ENCODE data around the gene GLIPR1. TPM values are rescaled to one million over a fixed set of nuclear protein-coding genes. Genes with fewer than 3 reads are reported as not detected.
"Not testable (repeated sequence)": the region's sequence is repeated elsewhere in the genome, so short reads cannot be mapped to it uniquely, and the experiment has no call there.

The GLIPR1 gene
- total and polyA plus RNA-seq, 7 experiments from 2014 or later = 28.2 to 132 (median 49.1) TPM

DNA sequence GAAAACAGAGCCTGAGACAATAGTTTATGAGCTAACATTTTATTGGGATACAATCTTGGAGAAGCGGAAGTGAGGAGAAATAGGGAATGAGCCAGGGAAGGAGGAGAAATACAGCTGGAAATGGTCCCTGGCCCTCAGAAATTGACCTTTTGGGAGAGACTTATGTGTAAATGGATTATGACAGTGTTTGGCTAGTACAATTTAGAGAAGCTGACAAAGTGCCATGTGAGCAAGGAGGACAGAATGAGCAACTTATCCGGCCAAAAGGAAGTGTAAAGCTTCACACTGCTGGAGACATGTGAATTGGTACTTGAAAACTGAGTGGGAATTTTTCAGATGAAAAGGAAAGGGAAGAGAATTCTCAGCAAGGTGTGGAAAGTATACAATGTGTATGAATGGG, 2.9 kb downstream of the GLIPR1 start:
- no peaks in the 10 kb centered on the region for H3K27me3 Mint-ChIP-seq
- Histone ChIP-seq H3K27ac (ENCODE audit: low read depth, low read length) (no peak overlapping the region), H3K9me3 (ENCODE audit: control insufficient read depth in 2 of 3, low read length in 3 of 3) (no peaks in the 10 kb centered on the region), H3K4me3 (ENCODE audit: low read length) (peak overlapping the region; percentile 82), H3K4me1 (ENCODE audit: control insufficient read depth in 2 of 2, insufficient read depth in 2 of 2, low read length in 2 of 2) (peaks cover 41 to 51% of the 10 kb centered on the region in 2 donors), H3K27me3 (ENCODE audit: control insufficient read depth in 2 of 2, insufficient read depth in 2 of 2, low read length in 2 of 2) (no peaks in the 10 kb centered on the region), H3K36me3 (ENCODE audit: control insufficient read depth in 2 of 3, insufficient read depth in 3 of 3, low read length in 3 of 3) (no peaks in the 10 kb centered on the region)
- ATAC-seq (no peak), DNase-seq (no peak)
- H3K9me3 Mint-ChIP-seq = no peaks in the 10 kb centered on the region
- CTCF ChIA-PET = interaction anchor here (0.8 to 3.9 kb wide), 8 partner anchors 8 to 1103 kb away, joined by 3 to 19 read pairs (median 4); partner anchors contain the start of genes GLIPR1L1 and KRR1
- peak overlapping the region; percentile 5 to 98 (median 64) for H3K4me3 Mint-ChIP-seq
- H3K36me3 Mint-ChIP-seq = peaks cover 0 to 13% (median 5%) of the 10 kb centered on the region in 5 donors
- peaks cover 59 to 80% (median 67%) of the 10 kb centered on the region in 7 donors for H3K4me1 Mint-ChIP-seq
- intact Hi-C loops (cut with micrococcal nuclease) = loop anchor here (10.0 kb wide), 2 partner anchors 1071 to 1281 kb away; partner anchors contain the start of genes ZDHHC17 (in 2 of the 2) and OSBPL8 (in 1 of the 2)
- POLR2A ChIA-PET = interaction anchor here (0.8 to 3.4 kb wide), 7 partner anchors 10 to 537 kb away, joined by 3 to 15 read pairs (median 4); partner anchors contain the start of genes GLIPR1L2 and KRR1
- H3K27ac Mint-ChIP-seq = peak overlapping the region in 7 of 9 donors; percentile 1 to 97 (median 80)

DNA sequence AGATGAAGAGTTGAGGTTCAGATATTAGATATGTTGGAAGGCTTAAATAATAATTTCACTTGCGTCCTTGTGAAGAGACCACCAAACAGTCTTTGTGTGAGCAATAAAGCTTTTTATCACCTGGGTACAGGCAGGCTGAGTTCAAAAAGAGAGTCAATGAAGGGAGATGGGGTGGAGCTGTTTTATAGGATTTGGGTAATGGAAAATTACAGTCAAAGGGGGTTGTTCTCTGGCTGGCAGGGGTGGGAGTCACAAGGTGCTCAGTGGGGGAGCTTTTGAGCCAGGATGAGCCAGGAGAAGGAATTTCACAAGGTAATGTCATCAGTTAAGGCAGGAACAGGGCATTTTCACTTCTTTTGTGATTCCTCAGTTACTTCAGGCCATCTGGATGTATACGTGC, 3.9 kb downstream of the GLIPR1 start:
- ChIA-PET POLR2A (interaction anchor here (0.5 to 3.4 kb wide), 7 partner anchors 12 to 149 kb away, joined by 3 to 15 read pairs (median 4); partner anchors contain the start of genes GLIPR1L1, GLIPR1L2 and KRR1), CTCF (interaction anchor here (0.6 to 3.9 kb wide), 15 partner anchors 17 to 1102 kb away, joined by 3 to 19 read pairs (median 4); partner anchors contain the start of genes GLIPR1L2, KRR1 and PHLDA1)
- H3K9me3 Mint-ChIP-seq; H3K9me3 ChIP-seq (ENCODE audit: control insufficient read depth in 2 of 3, low read length in 3 of 3); H3K27me3 ChIP-seq (ENCODE audit: control insufficient read depth in 2 of 2, insufficient read depth in 2 of 2, low read length in 2 of 2); H3K4me3 ChIP-seq (ENCODE audit: low read length); H3K27ac ChIP-seq (ENCODE audit: low read depth, low read length); DNase-seq; H3K36me3 ChIP-seq (ENCODE audit: control insufficient read depth in 2 of 3, insufficient read depth in 3 of 3, low read length in 3 of 3); H3K27me3 Mint-ChIP-seq; ATAC-seq: not testable (repeated sequence)
- peaks cover 2 to 13% (median 5%) of the 10 kb centered on the region in 5 donors for H3K36me3 Mint-ChIP-seq
- H3K4me3 Mint-ChIP-seq = peak overlapping the region in 3 of 10 donors; percentile 32 to 97 (median 96)
- H3K4me1 ChIP-seq (ENCODE audit: control insufficient read depth in 2 of 2, insufficient read depth in 2 of 2, low read length in 2 of 2) = peaks cover 31 to 45% of the 10 kb centered on the region in 2 donors
- peak overlapping the region in 8 of 9 donors; percentile 8 to 97 (median 36) for H3K27ac Mint-ChIP-seq
- H3K4me1 Mint-ChIP-seq = peaks cover 57 to 78% (median 64%) of the 10 kb centered on the region in 7 donors
- intact Hi-C loops (cut with micrococcal nuclease) = loop anchor here (10.0 kb wide), 2 partner anchors 1070 to 1280 kb away; partner anchors contain the start of genes ZDHHC17 (in 2 of the 2) and OSBPL8 (in 1 of the 2)

DNA sequence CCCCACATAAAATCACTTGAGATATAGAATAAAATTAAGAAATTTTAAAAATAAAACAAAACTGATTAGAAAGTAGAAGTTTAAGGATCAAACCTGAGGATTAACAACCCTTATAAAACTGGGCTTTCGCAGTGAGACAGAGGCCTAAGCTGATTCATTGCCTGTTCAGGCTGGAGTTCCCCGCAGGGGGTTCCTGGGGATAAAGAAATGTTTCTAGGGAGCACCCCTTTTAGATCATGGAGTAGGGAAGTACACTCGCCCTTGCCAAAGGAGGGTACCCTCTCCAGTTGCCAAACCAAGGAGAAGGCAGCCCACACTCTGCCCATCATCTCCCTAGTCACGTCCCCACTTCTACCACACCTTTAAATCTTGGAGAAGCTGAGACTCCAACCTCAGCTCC, 6.8 kb downstream of the GLIPR1 start:
- H3K27ac Mint-ChIP-seq = peak overlapping the region in 4 of 9 donors; percentile 13 to 67 (median 51)
- intact Hi-C loops (cut with micrococcal nuclease) = loop anchor here (10.0 kb wide), 2 partner anchors 1067 to 1277 kb away; partner anchors contain the start of genes ZDHHC17 (in 2 of the 2) and OSBPL8 (in 1 of the 2)
- POLR2A ChIA-PET = no interaction called here

DNA sequence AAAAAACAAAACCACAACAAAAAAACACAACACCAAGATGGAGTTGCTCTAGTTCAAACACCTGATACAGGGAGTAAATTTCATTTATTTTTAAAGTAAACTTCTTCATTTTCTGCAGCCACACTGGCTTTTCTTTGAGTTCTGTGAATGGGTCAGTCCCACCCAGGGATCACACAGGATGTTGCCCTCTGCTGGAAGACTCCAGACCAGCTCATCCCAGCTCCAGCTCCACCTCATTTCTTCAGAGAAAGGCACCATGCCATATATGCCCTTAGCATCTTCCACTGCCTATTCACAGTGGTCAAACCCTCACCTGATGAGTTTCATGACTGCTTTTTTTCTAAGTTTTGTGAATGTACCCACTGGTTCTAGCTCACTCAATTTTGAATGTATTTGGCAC, 8.0 kb downstream of the GLIPR1 start:
- Mint-ChIP-seq H3K9me3 (no peaks in the 10 kb centered on the region), H3K4me3 (no peak overlapping the region), H3K27ac (peak overlapping the region in 2 of 9 donors; percentile 49 to 60), H3K27me3 (no peaks in the 10 kb centered on the region), H3K4me1 (peaks cover 29 to 51% (median 39%) of the 10 kb centered on the region in 7 donors), H3K36me3 (peaks cover 0 to 12% (median 5%) of the 10 kb centered on the region in 5 donors)
- ChIA-PET POLR2A (interaction anchor here (0.7 to 1.3 kb wide), 2 partner anchors 23 to 156 kb away, joined by 3 read pairs; partner anchors contain the start of gene KRR1), CTCF (interaction anchor here (1.2 to 1.6 kb wide), 2 partner anchors 9 to 50 kb away, joined by 4 to 8 read pairs; no protein-coding TSS in a partner anchor)
- ATAC-seq = peak; percentile 61
- Histone ChIP-seq H3K27me3 (ENCODE audit: control insufficient read depth in 2 of 2, insufficient read depth in 2 of 2, low read length in 2 of 2) (no peaks in the 10 kb centered on the region), H3K4me1 (ENCODE audit: control insufficient read depth in 2 of 2, insufficient read depth in 2 of 2, low read length in 2 of 2) (peaks cover 4 to 28% of the 10 kb centered on the region in 2 donors), H3K4me3 (ENCODE audit: low read length) (no peak overlapping the region), H3K36me3 (ENCODE audit: control insufficient read depth in 2 of 3, insufficient read depth in 3 of 3, low read length in 3 of 3) (peaks cover 0 to 11% (median 10%) of the 10 kb centered on the region in 3 experiments), H3K27ac (ENCODE audit: low read depth, low read length) (no peak overlapping the region), H3K9me3 (ENCODE audit: control insufficient read depth in 2 of 3, low read length in 3 of 3) (no peaks in the 10 kb centered on the region)
- no peak for DNase-seq
- intact Hi-C loops (cut with micrococcal nuclease) = loop anchor here (1.0 to 10.0 kb wide), 3 partner anchors 51 to 1276 kb away; partner anchors contain the start of genes ZDHHC17 (in 2 of the 2) and OSBPL8 (in 1 of the 2)

More for the DNA sequence above, 6.8 kb downstream of the GLIPR1 start:
- Histone ChIP-seq H3K4me3 (ENCODE audit: low read length) (no peak overlapping the region), H3K27me3 (ENCODE audit: control insufficient read depth in 2 of 2, insufficient read depth in 2 of 2, low read length in 2 of 2) (no peaks in the 10 kb centered on the region), H3K9me3 (ENCODE audit: control insufficient read depth in 2 of 3, low read length in 3 of 3) (no peaks in the 10 kb centered on the region), H3K36me3 (ENCODE audit: control insufficient read depth in 2 of 3, insufficient read depth in 3 of 3, low read length in 3 of 3) (peaks cover 0 to 4% (median 0%) of the 10 kb centered on the region in 3 experiments), H3K4me1 (ENCODE audit: control insufficient read depth in 2 of 2, insufficient read depth in 2 of 2, low read length in 2 of 2) (peaks cover 15 to 35% of the 10 kb centered on the region in 2 donors), H3K27ac (ENCODE audit: low read depth, low read length) (no peak overlapping the region)
- peaks cover 40 to 60% (median 51%) of the 10 kb centered on the region in 7 donors for H3K4me1 Mint-ChIP-seq
- H3K27me3 Mint-ChIP-seq = no peaks in the 10 kb centered on the region
- peaks cover 5 to 17% (median 5%) of the 10 kb centered on the region in 5 donors for H3K36me3 Mint-ChIP-seq
- CTCF ChIA-PET = interaction anchor here (1.6 kb wide), 1 partner anchor 49 kb away, joined by 8 read pairs; no protein-coding TSS in a partner anchor
- H3K9me3 Mint-ChIP-seq = no peaks in the 10 kb centered on the region
- no peak overlapping the region for H3K4me3 Mint-ChIP-seq
- DNase-seq = no peak
- no peak for ATAC-seq

DNA sequence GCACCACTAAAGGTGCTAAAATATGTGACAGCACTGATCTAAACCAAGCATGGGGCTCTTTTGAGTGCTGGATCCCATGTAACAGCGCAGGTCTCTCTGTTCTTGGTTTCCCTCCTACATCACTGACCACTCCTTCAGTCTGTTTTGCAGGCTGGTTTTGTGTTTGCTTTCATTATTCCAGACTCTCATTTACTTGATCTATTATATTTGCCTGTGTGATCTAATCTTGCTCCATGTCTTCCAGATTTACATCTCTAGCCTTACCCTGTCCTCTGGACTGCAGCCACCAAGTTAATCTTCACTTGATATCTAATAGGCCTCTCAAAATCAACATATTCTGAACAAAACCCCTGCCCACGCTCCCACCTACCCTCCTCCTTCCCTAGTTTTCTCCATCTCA, 8.6 kb downstream of the GLIPR1 start:
- ATAC-seq (no peak), DNase-seq (no peak)
- intact Hi-C loops (cut with micrococcal nuclease) = loop anchor here (10.0 kb wide), 2 partner anchors 1066 to 1276 kb away; partner anchors contain the start of genes ZDHHC17 (in 2 of the 2) and OSBPL8 (in 1 of the 2)
- H3K9me3 Mint-ChIP-seq = no peaks in the 10 kb centered on the region
- ChIA-PET CTCF (interaction anchor here (0.6 to 1.6 kb wide), 3 partner anchors 8 to 51 kb away, joined by 4 to 8 read pairs (median 4); no protein-coding TSS in a partner anchor), POLR2A (interaction anchor here (0.7 to 1.3 kb wide), 2 partner anchors 22 to 157 kb away, joined by 3 read pairs; partner anchors contain the start of gene KRR1)
- H3K36me3 Mint-ChIP-seq = peaks cover 0 to 17% (median 5%) of the 10 kb centered on the region in 5 donors
- Histone ChIP-seq H3K27me3 (ENCODE audit: control insufficient read depth in 2 of 2, insufficient read depth in 2 of 2, low read length in 2 of 2) (no peaks in the 10 kb centered on the region), H3K27ac (ENCODE audit: low read depth, low read length) (peak overlapping the region; percentile 15), H3K4me3 (ENCODE audit: low read length) (no peak overlapping the region), H3K4me1 (ENCODE audit: control insufficient read depth in 2 of 2, insufficient read depth in 2 of 2, low read length in 2 of 2) (peaks cover 0 to 22% of the 10 kb centered on the region in 2 donors), H3K9me3 (ENCODE audit: control insufficient read depth in 2 of 3, low read length in 3 of 3) (no peaks in the 10 kb centered on the region), H3K36me3 (ENCODE audit: control insufficient read depth in 2 of 3, insufficient read depth in 3 of 3, low read length in 3 of 3) (peaks cover 0 to 12% (median 10%) of the 10 kb centered on the region in 3 experiments)
- peaks cover 24 to 47% (median 35%) of the 10 kb centered on the region in 7 donors for H3K4me1 Mint-ChIP-seq
- peak overlapping the region; percentile 5 to 86 (median 69) for H3K27ac Mint-ChIP-seq
- peak overlapping the region in 2 of 10 donors; percentile 4 to 7 for H3K4me3 Mint-ChIP-seq
- no peaks in the 10 kb centered on the region for H3K27me3 Mint-ChIP-seq

DNA sequence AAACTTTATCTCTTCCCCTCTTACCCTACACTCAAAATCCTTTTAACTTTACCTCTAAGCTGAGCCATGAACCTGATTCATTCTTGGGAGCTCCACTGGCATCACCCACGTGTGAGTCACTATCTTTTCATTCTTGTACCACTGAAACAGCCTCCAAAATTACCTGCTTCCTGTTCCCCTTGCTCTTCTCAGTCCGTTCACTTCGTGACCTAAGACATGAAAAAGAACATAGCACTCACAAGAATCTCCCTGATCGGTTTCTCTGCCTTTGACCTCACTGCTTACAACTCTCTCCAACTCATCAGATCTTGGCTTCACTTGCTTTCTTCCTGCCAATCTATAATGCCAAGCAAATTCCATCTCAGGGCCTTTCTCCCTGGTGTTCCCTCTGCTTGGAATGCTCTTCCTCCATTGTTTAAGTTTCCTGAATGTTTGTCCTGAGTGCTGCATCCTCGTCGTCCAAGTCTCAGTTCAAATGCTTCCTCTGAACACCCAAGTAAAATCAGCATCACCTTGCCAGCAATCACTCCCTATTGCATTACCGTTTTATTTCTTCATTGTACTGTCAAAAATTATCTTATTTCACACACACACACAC, 9.2 kb downstream of the GLIPR1 start:
- Mint-ChIP-seq H3K4me1 (peaks cover 20 to 42% (median 32%) of the 10 kb centered on the region in 7 donors), H3K27ac (peak overlapping the region; percentile 15 to 86 (median 69)), H3K9me3 (no peaks in the 10 kb centered on the region), H3K4me3 (peak overlapping the region in 2 of 10 donors; percentile 4 to 7), H3K27me3 (no peaks in the 10 kb centered on the region), H3K36me3 (peaks cover 0 to 13% (median 4%) of the 10 kb centered on the region in 5 donors)
- no peaks in the 10 kb centered on the region for H3K9me3 ChIP-seq (ENCODE audit: control insufficient read depth in 2 of 3, low read length in 3 of 3)
- no peaks in the 10 kb centered on the region for H3K27me3 ChIP-seq (ENCODE audit: control insufficient read depth in 2 of 2, insufficient read depth in 2 of 2, low read length in 2 of 2)
- H3K4me1 ChIP-seq (ENCODE audit: control insufficient read depth in 2 of 2, insufficient read depth in 2 of 2, low read length in 2 of 2) = peaks cover 0 to 19% of the 10 kb centered on the region in 2 donors
- intact Hi-C loops (cut with micrococcal nuclease) = loop anchor here (10.0 kb wide), 2 partner anchors 1065 to 1275 kb away; partner anchors contain the start of genes ZDHHC17 (in 2 of the 2) and OSBPL8 (in 1 of the 2)
- H3K4me3 ChIP-seq (ENCODE audit: low read length) = no peak overlapping the region
- DNase-seq (no peak), ATAC-seq (peak; percentile 28)
- peaks cover 0 to 14% (median 10%) of the 10 kb centered on the region in 3 experiments for H3K36me3 ChIP-seq (ENCODE audit: control insufficient read depth in 2 of 3, insufficient read depth in 3 of 3, low read length in 3 of 3)
- peak overlapping the region; percentile 15 for H3K27ac ChIP-seq (ENCODE audit: low read depth, low read length)
- ChIA-PET CTCF (interaction anchor here (0.6 kb wide), 1 partner anchor 18 kb away, joined by 4 read pairs; no protein-coding TSS in a partner anchor), POLR2A (no interaction called here)
